ENCODE measurements around the gene RGS19. TPM values are rescaled to one million over a fixed set of nuclear protein-coding genes. Genes with fewer than 3 reads are reported as not detected.
A peak's percentile ranks its signal among the peaks of the same experiment; 100 is the strongest.

Gene RGS19
- total RNA-seq, 4 donors from 2014 or later: 12.9 to 35.7 (median 20.1) TPM

DNA sequence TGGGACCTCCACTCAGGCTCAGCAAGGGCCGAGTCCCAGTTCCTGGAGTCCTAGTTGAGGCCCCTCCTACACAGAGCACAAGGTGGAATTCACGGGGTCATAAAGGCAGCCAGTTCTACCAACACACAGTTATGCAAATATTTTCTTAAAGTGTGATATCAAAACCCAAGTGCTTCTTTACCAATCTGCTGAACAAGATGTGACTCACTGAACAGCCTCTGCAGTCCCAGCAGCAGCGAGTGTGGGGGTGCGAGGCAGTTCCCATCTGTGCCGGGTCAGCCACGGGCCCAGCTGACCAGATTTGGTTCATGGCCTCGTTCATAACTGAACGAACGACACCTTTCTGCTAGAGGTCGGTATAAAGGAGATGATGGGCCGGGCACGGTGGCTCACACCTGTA lies 20.8 kb downstream of the RGS19 start:
- H3K4me1 ChIP-seq: peaks cover 0 to 48% (median 5%) of the 10 kb centered on the region in 4 donors
- WGBS, 2 donors: 76 to 77% methylated on average over 12 of the region's 12 CpGs
- TF ChIP-seq POLR2A (IDR thresholded peaks at IDR 0.05): no peak
- no peak for TF ChIP-seq EP300 (IDR thresholded peaks at IDR 0.05)
- TF ChIP-seq, protein P1, sequence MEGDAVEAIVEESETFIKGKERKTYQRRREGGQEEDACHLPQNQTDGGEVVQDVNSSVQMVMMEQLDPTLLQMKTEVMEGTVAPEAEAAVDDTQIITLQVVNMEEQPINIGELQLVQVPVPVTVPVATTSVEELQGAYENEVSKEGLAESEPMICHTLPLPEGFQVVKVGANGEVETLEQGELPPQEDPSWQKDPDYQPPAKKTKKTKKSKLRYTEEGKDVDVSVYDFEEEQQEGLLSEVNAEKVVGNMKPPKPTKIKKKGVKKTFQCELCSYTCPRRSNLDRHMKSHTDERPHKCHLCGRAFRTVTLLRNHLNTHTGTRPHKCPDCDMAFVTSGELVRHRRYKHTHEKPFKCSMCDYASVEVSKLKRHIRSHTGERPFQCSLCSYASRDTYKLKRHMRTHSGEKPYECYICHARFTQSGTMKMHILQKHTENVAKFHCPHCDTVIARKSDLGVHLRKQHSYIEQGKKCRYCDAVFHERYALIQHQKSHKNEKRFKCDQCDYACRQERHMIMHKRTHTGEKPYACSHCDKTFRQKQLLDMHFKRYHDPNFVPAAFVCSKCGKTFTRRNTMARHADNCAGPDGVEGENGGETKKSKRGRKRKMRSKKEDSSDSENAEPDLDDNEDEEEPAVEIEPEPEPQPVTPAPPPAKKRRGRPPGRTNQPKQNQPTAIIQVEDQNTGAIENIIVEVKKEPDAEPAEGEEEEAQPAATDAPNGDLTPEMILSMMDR (IDR thresholded peaks at IDR 0.05): no peak
- no peak overlapping the region for H3K27ac ChIP-seq
- H3K4me3 ChIP-seq: no peak overlapping the region
- no peak for DNase-seq (ENCODE audit: low spot score in 2 of 2)
- no peaks in the 10 kb centered on the region for H3K36me3 ChIP-seq
- peaks cover 0 to 40% of the 10 kb centered on the region in 2 donors for H3K27me3 ChIP-seq
- no peaks in the 10 kb centered on the region for H3K9me3 ChIP-seq

DNA sequence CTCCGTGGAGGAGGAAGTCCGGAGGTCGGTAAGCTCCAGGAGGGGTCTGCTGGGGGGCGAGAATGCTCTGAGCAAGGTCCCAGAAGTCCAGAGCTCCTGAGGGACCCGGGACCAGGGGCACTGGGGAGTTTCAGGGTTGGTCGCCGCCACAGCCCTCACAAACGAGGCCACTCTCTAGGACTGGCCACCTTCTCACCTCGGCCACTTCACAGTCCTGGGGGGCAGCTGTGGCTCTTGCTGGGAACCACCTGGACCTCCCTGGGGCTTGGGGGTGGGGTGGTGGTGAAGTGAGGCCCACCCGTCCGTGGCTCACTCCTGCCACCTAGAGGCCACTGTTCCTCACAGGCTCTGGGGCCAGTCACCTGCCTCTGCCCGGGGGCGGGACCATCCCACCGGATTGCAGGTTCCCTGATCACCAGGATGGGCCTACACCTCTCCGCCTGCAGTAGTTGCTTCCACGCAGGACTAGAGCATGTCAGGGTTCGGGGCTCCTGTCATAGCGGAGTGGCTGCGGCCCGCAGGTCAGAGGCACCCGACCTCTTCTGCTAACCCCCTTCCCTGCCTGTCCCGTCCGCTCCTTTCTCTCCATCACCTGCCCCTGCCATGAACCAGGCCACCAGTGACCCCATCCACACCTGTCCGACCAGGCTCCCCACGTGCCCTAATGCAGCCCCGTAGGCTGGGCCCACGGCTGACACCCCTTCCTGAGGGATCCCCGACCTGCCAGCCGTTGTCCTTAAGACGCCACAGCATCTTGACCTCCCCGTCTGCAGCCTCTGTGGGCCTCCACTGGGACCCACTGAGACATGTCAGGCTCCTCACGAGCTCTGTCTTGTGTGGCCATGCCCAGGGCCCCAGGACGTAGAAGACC lies 21.5 kb downstream of the RGS19 start:
- Histone ChIP-seq H3K36me3 (no peaks in the 10 kb centered on the region), H3K4me1 (peaks cover 0 to 48% (median 5%) of the 10 kb centered on the region in 4 donors), H3K27ac (peak overlapping the region in 1 of 4 donors; percentile 77), H3K4me3 (peak overlapping the region in 2 of 4 donors; percentile 3 to 11), H3K9me3 (no peaks in the 10 kb centered on the region), H3K27me3 (peaks cover 0 to 47% of the 10 kb centered on the region in 2 donors)
- no peak for TF ChIP-seq EP300 (IDR thresholded peaks at IDR 0.05)
- TF ChIP-seq, protein P1 (IDR thresholded peaks at IDR 0.05): peak; percentile 73 to 84 (median 77)
- peak; percentile 60 to 63 for DNase-seq (ENCODE audit: low spot score in 2 of 2)
- 40 to 43% methylated on average over 27 to 30 of the region's 33 CpGs for WGBS, 2 donors

DNA sequence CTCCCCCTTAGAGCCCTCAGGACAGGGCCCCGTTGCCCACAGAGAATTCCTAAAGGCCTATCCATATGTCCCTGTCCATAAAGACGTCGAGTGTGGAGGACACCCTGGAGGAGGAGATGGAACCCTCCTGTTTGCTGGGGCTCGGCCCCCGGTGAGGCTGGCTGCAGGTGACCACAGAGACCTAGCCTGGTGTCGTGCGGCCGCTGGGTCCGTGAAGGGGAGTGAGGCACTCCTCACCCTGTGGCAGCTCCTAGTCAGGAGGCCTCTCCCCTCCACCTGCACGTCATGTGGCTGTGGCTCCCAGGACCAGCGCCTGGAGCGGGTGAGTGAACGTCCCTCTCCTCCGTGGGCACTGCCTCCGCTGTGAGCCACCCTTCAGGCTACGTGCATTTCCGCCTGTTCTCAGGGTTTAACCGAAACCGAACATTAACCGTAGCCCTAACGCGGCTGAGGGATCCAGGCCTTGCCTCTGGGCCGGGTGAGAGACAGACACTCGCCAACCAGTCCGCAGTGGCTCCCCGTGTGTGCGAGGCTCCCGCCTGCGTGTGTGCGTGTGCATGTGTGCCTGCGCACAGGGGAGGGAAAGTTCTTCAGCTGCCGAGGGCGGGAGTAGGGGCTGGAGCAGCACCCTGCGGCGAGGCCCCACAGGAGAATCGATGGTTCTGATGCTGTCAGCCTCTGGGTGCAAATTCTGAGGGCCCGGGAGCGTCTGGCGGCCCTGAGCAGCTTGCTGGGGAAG lies 22.3 kb downstream of the RGS19 start:
- WGBS, 2 donors: 48 to 59% methylated on average over 34 to 38 of the region's 39 CpGs
- peak overlapping the region in 2 of 4 donors; percentile 3 to 11 for H3K4me3 ChIP-seq

DNA sequence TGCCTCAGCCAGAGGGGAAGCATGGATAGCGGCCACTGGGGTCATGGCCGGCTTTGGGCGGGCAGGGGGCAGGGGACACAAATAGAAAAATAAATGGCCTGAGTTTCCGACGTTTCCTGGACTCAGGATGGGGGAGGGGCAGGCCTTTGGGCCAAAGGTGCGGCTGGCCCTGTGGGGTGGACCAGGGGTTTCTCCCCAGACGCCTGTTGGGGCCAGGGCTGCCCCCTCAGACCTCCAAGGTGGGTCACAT lies 22.8 kb downstream of the RGS19 start:
- Histone ChIP-seq H3K36me3 (no peaks in the 10 kb centered on the region), H3K27me3 (peaks cover 0 to 60% of the 10 kb centered on the region in 2 donors), H3K4me3 (no peak overlapping the region), H3K27ac (peak overlapping the region in 2 of 4 donors; percentile 33 to 77), H3K4me1 (peaks cover 0 to 40% (median 2%) of the 10 kb centered on the region in 4 donors), H3K9me3 (no peaks in the 10 kb centered on the region)
- TF ChIP-seq, protein P1 (IDR thresholded peaks at IDR 0.05): no peak
- TF ChIP-seq POLR2A (IDR thresholded peaks at IDR 0.05) (no peak), EP300 (IDR thresholded peaks at IDR 0.05) (no peak)
- DNase-seq (ENCODE audit: low spot score in 2 of 2): no peak
- WGBS, 2 donors: 36 to 37% methylated on average over 7 of the region's 7 CpGs

More for the DNA sequence above, 22.3 kb downstream of the RGS19 start:
- Histone ChIP-seq H3K27ac (peak overlapping the region in 2 of 4 donors; percentile 33 to 77), H3K4me1 (peaks cover 0 to 41% (median 2%) of the 10 kb centered on the region in 4 donors), H3K36me3 (no peaks in the 10 kb centered on the region), H3K27me3 (peaks cover 0 to 55% of the 10 kb centered on the region in 2 donors), H3K9me3 (no peaks in the 10 kb centered on the region)
- TF ChIP-seq POLR2A (IDR thresholded peaks at IDR 0.05): no peak
- TF ChIP-seq, protein P1 (IDR thresholded peaks at IDR 0.05): no peak
- DNase-seq (ENCODE audit: low spot score in 2 of 2): no peak
